ENCODE data around the gene OR4Q3. TPM values are rescaled to one million over a fixed set of nuclear protein-coding genes. Genes with fewer than 3 reads are reported as not detected.
"Not testable (repeated sequence)": the region's sequence is repeated elsewhere in the genome, so short reads cannot be mapped to it uniquely, and the experiment has no call there.

The OR4Q3 gene
- total and polyA plus RNA-seq, 5 donors = not detected

GRCh38 chr14:19787318-19787717 is 43.9 kb downstream of the OR4Q3 start:
- ATAC-seq; H3K9me3 ChIP-seq (ENCODE audit: control insufficient read depth, low read length); H3K27me3 ChIP-seq (ENCODE audit: control insufficient read depth, insufficient read depth); DNase-seq; H3K27ac ChIP-seq (ENCODE audit: low read length); H3K4me1 ChIP-seq (ENCODE audit: control insufficient read depth, insufficient read depth, low read length); intact Hi-C loops (cut with DNase I); H3K4me3 ChIP-seq (ENCODE audit: low read length): not testable (repeated sequence)
- WGBS = 74% methylated on average over 6 of the region's 6 CpGs

GRCh38 chr14:19788150-19788549 is 44.8 kb downstream of the OR4Q3 start:
- 66% methylated on average over 7 of the region's 7 CpGs for WGBS
- DNase-seq; H3K4me1 ChIP-seq (ENCODE audit: control insufficient read depth, insufficient read depth, low read length); ATAC-seq; H3K9me3 ChIP-seq (ENCODE audit: control insufficient read depth, low read length); H3K27me3 ChIP-seq (ENCODE audit: control insufficient read depth, insufficient read depth); H3K27ac ChIP-seq (ENCODE audit: low read length); H3K4me3 ChIP-seq (ENCODE audit: low read length); intact Hi-C loops (cut with DNase I): not testable (repeated sequence)

- WGBS = 64% methylated on average over 10 of the region's 10 CpGs
- DNase-seq; H3K9me3 ChIP-seq (ENCODE audit: control insufficient read depth, low read length); H3K4me1 ChIP-seq (ENCODE audit: control insufficient read depth, insufficient read depth, low read length); H3K4me3 ChIP-seq (ENCODE audit: low read length); H3K27me3 ChIP-seq (ENCODE audit: control insufficient read depth, insufficient read depth); H3K27ac ChIP-seq (ENCODE audit: low read length); ATAC-seq; intact Hi-C loops (cut with DNase I): not testable (repeated sequence)
These were observed 53.2 kb downstream of the OR4Q3 start for GRCh38 chr14:19796520-19797108.

Other genes starting within 250 kb of the OR4Q3 start
- not detected for gene OR11H2, start 29.7 kb upstream of the OR4Q3 start, total RNA-seq
- gene OR11H2, start 29.7 kb upstream of the OR4Q3 start, polyA plus RNA-seq = not detected
- not detected for gene OR4M1, start 29.9 kb downstream of the OR4Q3 start, total RNA-seq
- gene OR4M1, start 29.9 kb downstream of the OR4Q3 start, polyA plus RNA-seq = not detected
- not detected for gene OR4N2, start 60.2 kb downstream of the OR4Q3 start, total RNA-seq
- gene OR4N2, start 60.2 kb downstream of the OR4Q3 start, polyA plus RNA-seq = not detected
- not detected for gene OR4K2, start 131.6 kb downstream of the OR4Q3 start, total RNA-seq
- not detected for gene OR4K2, start 131.6 kb downstream of the OR4Q3 start, polyA plus RNA-seq
- gene OR4K5, start 177.0 kb downstream of the OR4Q3 start, total RNA-seq = not detected
- not detected for gene OR4K5, start 177.0 kb downstream of the OR4Q3 start, polyA plus RNA-seq
- not detected for gene OR4K1, start 187.3 kb downstream of the OR4Q3 start, total RNA-seq
- not detected for gene OR4K1, start 187.3 kb downstream of the OR4Q3 start, polyA plus RNA-seq
- gene OR4K15, start 232.0 kb downstream of the OR4Q3 start, total RNA-seq = not detected
- not detected for gene OR4K15, start 232.0 kb downstream of the OR4Q3 start, polyA plus RNA-seq

Measured in right cardiac atrium (tissue), 5 donors.